ENCODE results near the gene PPA1.
"Not testable (repeated sequence)": the region's sequence is repeated elsewhere in the genome, so short reads cannot be mapped to it uniquely, and the experiment has no call there.

GRCh38 chr10:70159366-70159765 lies 73.9 kb downstream of the PPA1 start:
- TF ChIP-seq CTCF (IDR thresholded peaks at IDR 0.05; ENCODE audit: insufficient read depth, low read length, poor library complexity, severe bottlenecking); EZH2phosphoT487 (conservative IDR thresholded peaks at IDR 0.05; ENCODE audit: low read length): not testable (repeated sequence)
